Neuronal stem cell (in vitro differentiated cells): ENCODE measurements around the gene CD274.

Experiments used
- DNase-seq: peaks from one replicate; pipeline ENCODE4 v3.0.0-alpha.2; 2013; ENCODE audit warnings: low spot score
- H2AFZ ChIP-seq: one replicate; pipeline ENCODE4 v1.6.1; 2013; ENCODE audit warnings: mild to moderate bottlenecking, low read length, inconsistent platforms
- H2AK5ac ChIP-seq: 2 replicates; pipeline ENCODE4 v1.6.1; 2013; ENCODE audit warnings: low read depth, mild to moderate bottlenecking, inconsistent platforms, low read length, moderate library complexity, mixed read lengths
- H2BK120ac ChIP-seq: 2 replicates; pipeline ENCODE4 v1.6.1; 2013; ENCODE audit warnings: low read depth, mild to moderate bottlenecking, inconsistent platforms, low read length, moderate library complexity, mixed read lengths
- H2BK12ac ChIP-seq: one replicate; pipeline ENCODE4 v1.6.1; 2013; ENCODE audit warnings: low read length, inconsistent platforms
- H2BK15ac ChIP-seq: 2 replicates; pipeline ENCODE4 v1.6.1; 2013; ENCODE audit warnings: mild to moderate bottlenecking, low read length, inconsistent platforms, mixed read lengths
- H2BK5ac ChIP-seq: one replicate; pipeline ENCODE4 v1.6.1; 2013; ENCODE audit warnings: inconsistent platforms, mild to moderate bottlenecking, low read length, moderate library complexity
- H3K14ac ChIP-seq: one replicate; pipeline ENCODE4 v1.6.1; 2013; ENCODE audit warnings: low read length, inconsistent platforms
- H3K18ac ChIP-seq: 2 replicates; pipeline ENCODE4 v1.6.1; 2013; ENCODE audit warnings: low read length, inconsistent platforms
- H3K23ac ChIP-seq: 2 replicates; pipeline ENCODE4 v1.6.1; 2013; ENCODE audit warnings: low read depth, mild to moderate bottlenecking, mixed read lengths, low read length, inconsistent platforms; ENCODE audit not compliant: poor library complexity
- H3K27ac ChIP-seq: replicated peaks from 3 replicates; pipeline ENCODE4 v1.5.1; 2013; ENCODE audit warnings: low read length, inconsistent platforms
- H3K27me3 ChIP-seq, 3 experiments: 2 replicates each; pipeline ENCODE4 v1.6.1; 2013; ENCODE audit warnings: low read length in 3 of 3, mild to moderate bottlenecking in 2 of 3, inconsistent platforms in 1 of 3, low read depth in 1 of 3, mixed read lengths in 1 of 3, moderate library complexity in 1 of 3; ENCODE audit not compliant: control insufficient read depth in 3 of 3, insufficient read depth in 3 of 3
- H3K36me3 ChIP-seq, 2 donors: replicated peaks in 1 of 2; 2 replicates each; pipeline ENCODE4 v1.6.1; 2013; ENCODE audit warnings: low read length in 2 of 2; ENCODE audit not compliant: control insufficient read depth in 2 of 2, insufficient read depth in 2 of 2
- H3K4ac ChIP-seq: 2 replicates; pipeline ENCODE4 v1.6.1; 2013; ENCODE audit warnings: inconsistent platforms, mild to moderate bottlenecking, low read length, moderate library complexity
- H3K4me1 ChIP-seq, 2 donors: 1 replicate in 1 of 2; 2 replicates in 1 of 2; pipeline ENCODE4 v1.6.1; 2013; ENCODE audit warnings: low read length in 2 of 2, low read depth in 1 of 2; ENCODE audit not compliant: control insufficient read depth in 2 of 2, insufficient read depth in 1 of 2
- H3K4me2 ChIP-seq: one replicate; pipeline ENCODE4 v1.6.1; 2013; ENCODE audit warnings: mild to moderate bottlenecking, low read length, inconsistent platforms; ENCODE audit not compliant: insufficient read depth, poor library complexity, severe bottlenecking
- H3K4me3 ChIP-seq, 2 donors: 2 replicates each; pipeline ENCODE4 v1.5.1; 2013; ENCODE audit warnings: low read length in 2 of 2, mild to moderate bottlenecking in 2 of 2, inconsistent platforms in 1 of 2, moderate library complexity in 1 of 2
- H3K79me1 ChIP-seq: one replicate; pipeline ENCODE4 v1.6.1; 2013; ENCODE audit warnings: low read depth, mild to moderate bottlenecking, inconsistent platforms, low read length, moderate library complexity
- H3K9ac ChIP-seq: one replicate; pipeline ENCODE4 v1.6.1; 2013; ENCODE audit warnings: mild to moderate bottlenecking, low read depth, low read length, inconsistent platforms; ENCODE audit not compliant: poor library complexity
- H3K9me3 ChIP-seq, 2 donors: replicated peaks in 1 of 2; 2 replicates each; pipeline versions ENCODE3 to v1.6.1; 2013; ENCODE audit warnings: low read length in 2 of 2, mild to moderate bottlenecking in 2 of 2, inconsistent platforms in 1 of 2, low read depth in 1 of 2, mixed read lengths in 1 of 2, moderate library complexity in 1 of 2; ENCODE audit not compliant: control insufficient read depth in 2 of 2, insufficient read depth in 1 of 2
- H4K8ac ChIP-seq: one replicate; pipeline ENCODE4 v1.6.1; 2013; ENCODE audit warnings: low read depth, mild to moderate bottlenecking, inconsistent platforms, low read length, moderate library complexity
- H4K91ac ChIP-seq: one replicate; pipeline ENCODE4 v1.6.1; 2013; ENCODE audit warnings: low read length, low read depth, mild to moderate bottlenecking, inconsistent platforms; ENCODE audit not compliant: poor library complexity
- WGBS, 2 donors: extraction: QIAGEN DNeasy Blood & Tissue Kit; methylation state at CpG; one replicate each; pipeline ENCODE4 v1.1.7; 2013; ENCODE audit warnings: missing lambda C conversion rate in 2 of 2, mixed read lengths in 1 of 2; ENCODE audit not compliant: insufficient read length in 2 of 2, insufficient replicate concordance in 1 of 2; ENCODE audit errors: extremely low coverage in 2 of 2; 5-methylcytosine and 5-hydroxymethylcytosine counted together

Gene CD274

DNA sequence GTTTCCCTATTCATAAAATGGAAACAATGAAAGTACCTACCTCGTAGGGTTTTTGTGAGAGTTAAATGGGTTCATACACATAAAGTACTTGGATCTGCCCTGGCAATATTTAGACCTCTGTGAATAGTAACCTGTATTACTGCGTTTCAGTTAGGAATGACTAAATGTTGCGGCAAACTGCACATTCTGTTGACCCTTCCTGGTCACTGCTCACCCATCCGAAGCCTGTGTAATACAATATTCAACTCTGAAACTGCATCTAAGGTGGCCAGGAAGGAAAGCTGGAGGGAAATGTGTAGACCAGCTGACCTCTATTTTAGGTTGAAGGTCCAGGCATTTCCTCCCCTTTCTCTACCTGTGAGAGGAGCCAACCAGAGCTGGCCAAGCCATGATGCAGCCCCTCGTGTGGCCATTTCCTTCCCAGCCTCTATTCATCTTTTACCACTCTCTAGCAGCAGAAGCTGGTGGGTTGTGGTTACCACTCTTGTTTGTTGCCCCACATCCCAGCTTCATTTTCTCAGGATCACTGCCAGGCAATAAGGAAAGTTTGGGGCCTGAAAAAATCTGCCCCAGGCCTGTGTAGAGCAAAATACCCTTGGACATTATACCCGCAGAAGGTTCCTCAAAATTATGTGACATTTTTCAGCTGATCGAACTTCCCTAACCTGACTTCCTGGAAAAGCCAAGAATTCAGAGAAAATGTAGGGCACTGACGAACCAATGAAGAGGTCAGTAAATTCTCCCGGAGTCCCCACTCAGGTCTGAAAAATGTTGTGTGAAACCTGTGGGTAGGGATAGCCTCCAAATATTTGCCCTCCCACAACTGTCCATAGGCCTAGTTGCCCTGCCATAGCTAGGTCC lies 39.5 kb downstream of the CD274 start:
- no CpG with 5 or more reads among the region's 9 CpGs for WGBS, 2 donors
- Histone ChIP-seq H2BK120ac (no peak overlapping the region), H2BK5ac (no peak overlapping the region), H2BK15ac (no peak overlapping the region), H2AK5ac (no peak overlapping the region), H3K36me3 (no peaks in the 10 kb centered on the region), H3K27ac (no peak overlapping the region), H3K18ac (no peak overlapping the region), H3K9me3 (no peaks in the 10 kb centered on the region), H3K4me1 (peaks cover 0 to 3% of the 10 kb centered on the region in 2 donors), H2BK12ac (no peak overlapping the region), H3K4me2 (no peak overlapping the region), H3K79me1 (no peaks in the 10 kb centered on the region), H4K8ac (no peak overlapping the region), H3K9ac (no peak overlapping the region), H3K23ac (no peak overlapping the region), H3K14ac (no peak overlapping the region), H3K4ac (no peak overlapping the region), H3K4me3 (no peak overlapping the region), H2AFZ (no peak overlapping the region), H3K27me3 (no peaks in the 10 kb centered on the region), H4K91ac (no peak overlapping the region)
- no peak for DNase-seq

DNA sequence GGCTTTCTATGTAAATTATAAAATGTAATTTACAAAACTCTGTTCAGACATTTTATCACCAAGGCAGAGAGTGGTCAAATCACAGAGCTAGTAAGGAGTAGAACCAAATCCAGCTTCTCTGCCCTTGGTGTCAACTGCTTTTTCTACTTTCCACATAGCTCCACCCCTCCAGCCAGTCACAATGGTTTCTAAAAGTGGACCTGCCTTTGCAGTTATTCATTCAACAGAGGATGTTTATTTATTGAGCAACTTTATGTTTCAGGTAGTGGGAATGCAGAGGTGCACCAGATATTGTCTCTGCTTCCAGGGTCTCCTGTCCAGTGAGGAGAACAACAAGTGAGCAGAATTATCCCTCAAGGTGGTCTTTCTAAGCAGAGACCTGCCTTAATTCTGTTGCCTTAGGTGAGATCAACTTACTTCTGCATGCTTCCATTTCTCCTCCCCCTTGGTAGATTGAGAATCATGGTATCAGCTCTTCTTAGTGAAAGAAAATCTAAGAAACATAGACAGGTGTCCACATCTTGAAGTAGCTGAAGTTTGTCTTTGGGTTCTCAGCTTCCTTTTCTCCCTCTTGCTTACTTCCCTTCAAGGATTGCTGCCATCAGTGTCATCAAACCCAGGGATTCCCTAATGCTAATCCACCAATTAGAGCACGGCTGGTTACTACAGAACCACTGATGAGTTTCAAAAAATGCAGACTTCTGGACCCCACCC lies 42.8 kb downstream of the CD274 start:
- H3K4ac ChIP-seq, result no peak overlapping the region
- H3K27ac ChIP-seq, result no peak overlapping the region
- H2BK12ac ChIP-seq, result no peak overlapping the region
- H3K14ac ChIP-seq, result no peak overlapping the region
- no peak overlapping the region for H3K23ac ChIP-seq
- H3K79me1 ChIP-seq, result no peaks in the 10 kb centered on the region
- no peak overlapping the region for H2BK120ac ChIP-seq
- no peak for DNase-seq
- no peak overlapping the region for H4K8ac ChIP-seq
- no peak overlapping the region for H2BK15ac ChIP-seq
- no peak overlapping the region for H3K18ac ChIP-seq
- H4K91ac ChIP-seq, result no peak overlapping the region
- H3K27me3 ChIP-seq, result no peaks in the 10 kb centered on the region
- H2AK5ac ChIP-seq, result no peak overlapping the region
- peaks cover 0 to 3% of the 10 kb centered on the region in 2 donors for H3K4me1 ChIP-seq
- no peaks in the 10 kb centered on the region for H3K9me3 ChIP-seq
- no CpG with 5 or more reads among the region's 1 CpG for WGBS, 2 donors
- no peak overlapping the region for H3K4me3 ChIP-seq
- no peak overlapping the region for H2AFZ ChIP-seq
- H3K9ac ChIP-seq, result no peak overlapping the region
- H2BK5ac ChIP-seq, result no peak overlapping the region
- no peak overlapping the region for H3K4me2 ChIP-seq
- H3K36me3 ChIP-seq, result no peaks in the 10 kb centered on the region

DNA sequence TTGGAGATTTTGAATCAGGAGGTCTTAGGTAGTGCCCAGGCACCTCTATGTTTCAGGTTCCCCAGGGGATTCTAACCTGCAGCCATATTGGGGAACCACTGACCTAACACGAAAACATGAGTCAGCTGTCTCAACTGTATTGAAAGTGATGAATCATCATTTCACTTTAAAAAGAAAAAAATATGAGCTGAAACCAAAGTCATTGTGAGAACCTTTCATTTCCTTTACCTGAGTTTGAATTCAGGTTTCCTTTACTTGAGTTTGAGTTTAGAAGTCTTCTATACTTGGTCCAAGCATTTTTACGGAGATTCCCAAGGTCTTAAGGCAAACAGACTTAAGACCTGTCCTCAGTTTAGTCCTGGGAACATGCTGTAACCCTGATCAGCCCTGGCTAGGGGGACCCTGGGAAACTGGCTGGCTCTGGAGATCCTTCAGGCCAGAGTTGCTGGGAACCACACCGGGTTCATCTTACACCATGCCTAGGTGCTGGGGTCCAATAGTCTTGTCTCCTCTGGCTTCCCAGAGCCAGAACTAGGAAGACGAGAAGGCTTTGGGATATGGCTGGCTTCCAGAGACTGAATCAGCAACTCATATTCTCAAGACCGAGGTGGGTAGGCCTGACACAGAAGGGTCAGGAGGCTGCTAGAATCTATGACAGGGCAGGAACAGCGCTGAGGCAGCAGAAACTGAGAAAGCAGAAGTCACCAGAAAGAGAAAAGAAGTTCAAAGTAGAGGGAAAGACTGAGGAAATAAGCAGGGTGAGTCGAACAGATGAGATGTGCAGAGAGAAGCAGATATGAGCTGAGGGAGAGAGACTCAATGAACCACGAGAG lies 43.6 kb downstream of the CD274 start:
- Histone ChIP-seq H2BK5ac (no peak overlapping the region), H2AFZ (no peak overlapping the region), H3K4me2 (no peak overlapping the region), H3K4me3 (no peak overlapping the region), H4K91ac (no peak overlapping the region), H3K18ac (no peak overlapping the region), H3K23ac (no peak overlapping the region), H2BK15ac (no peak overlapping the region), H2BK12ac (no peak overlapping the region), H2AK5ac (no peak overlapping the region), H4K8ac (no peak overlapping the region), H3K4ac (no peak overlapping the region), H3K14ac (no peak overlapping the region), H3K4me1 (peaks cover 0 to 3% of the 10 kb centered on the region in 2 donors), H2BK120ac (no peak overlapping the region), H3K36me3 (no peaks in the 10 kb centered on the region), H3K9me3 (no peaks in the 10 kb centered on the region), H3K27me3 (no peaks in the 10 kb centered on the region), H3K79me1 (no peaks in the 10 kb centered on the region), H3K27ac (no peak overlapping the region), H3K9ac (no peak overlapping the region)
- DNase-seq, result no peak
- WGBS, 2 donors, result no CpG with 5 or more reads among the region's 8 CpGs
